GM19240 (cell line): ENCODE data around the gene MOB1A.
"Not testable (repeated sequence)": the region's sequence is repeated elsewhere in the genome, so short reads cannot be mapped to it uniquely, and the experiment has no call there.

Source experiments
- DNase-seq: peaks from one replicate; pipeline ENCODE4 v3.0.0; 2011; ENCODE audit warnings: low spot score; ENCODE audit not compliant: insufficient read length

The MOB1A gene

DNA sequence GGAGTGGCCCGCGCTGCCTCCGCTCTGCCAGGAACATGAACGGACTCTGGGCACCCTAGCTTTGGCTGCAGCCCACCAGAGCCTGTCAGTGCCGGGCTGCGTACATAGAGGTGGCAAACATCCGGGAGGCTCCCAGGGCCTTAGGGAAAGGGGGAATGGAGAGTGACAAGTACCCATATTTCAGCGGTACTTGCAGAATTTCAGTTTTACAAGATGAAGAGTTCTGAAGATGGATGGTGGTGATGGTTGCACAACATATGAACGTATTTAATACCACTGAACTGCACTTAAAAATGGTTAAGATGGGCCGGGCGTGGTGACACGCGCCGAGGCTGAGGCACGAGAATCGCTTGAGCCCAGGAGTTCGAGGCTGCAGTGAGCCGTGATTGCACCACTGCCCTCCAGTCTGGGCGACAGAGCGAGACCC, 20.6 kb upstream of the MOB1A start:
- DNase-seq, result no peak

DNA sequence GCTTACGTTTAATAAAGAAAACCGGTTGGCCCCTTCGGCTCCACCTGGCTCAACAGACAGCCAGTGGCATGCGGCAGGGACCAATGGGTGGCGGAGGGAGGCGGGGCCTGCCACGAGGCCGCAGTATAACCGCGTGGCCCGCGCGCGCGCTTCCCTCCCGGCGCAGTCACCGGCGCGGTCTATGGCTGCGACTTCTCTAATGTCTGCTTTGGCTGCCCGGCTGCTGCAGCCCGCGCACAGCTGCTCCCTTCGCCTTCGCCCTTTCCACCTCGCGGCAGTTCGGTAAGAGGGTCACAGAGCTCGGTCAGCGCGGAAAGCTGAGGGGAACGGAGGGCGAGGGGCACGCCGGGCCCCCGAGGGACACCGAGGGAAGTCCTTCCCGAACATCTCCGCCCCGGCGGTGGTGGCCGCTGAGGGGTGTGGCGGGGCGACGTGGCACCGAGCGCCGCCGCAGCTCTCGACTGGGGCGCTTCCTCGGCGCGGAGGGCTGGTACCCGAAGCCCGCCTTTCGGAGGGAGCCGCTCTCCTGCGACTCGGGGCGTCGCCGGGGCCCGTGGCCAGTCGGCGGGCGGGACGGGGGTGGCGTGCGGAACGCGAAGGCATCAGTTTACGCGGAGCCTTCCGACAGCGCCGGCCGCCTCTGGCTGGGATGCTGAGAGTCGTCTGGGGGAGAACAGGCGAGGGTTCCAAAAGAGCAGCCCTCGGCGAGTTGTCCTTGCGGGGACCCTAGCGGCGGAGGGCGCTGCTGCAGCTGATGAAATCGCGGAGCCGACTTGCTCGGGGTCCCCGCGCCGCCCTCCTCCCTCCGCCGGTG, 20.0 kb upstream of the MOB1A start, which contains the start of gene MTHFD2:
Gene MTHFD2, plus strand, starts transcription at position 155 of the 814 bp plus-strand sequence. Its CDS starts 27 bp downstream, at position 182.
- peak; percentile 77 for DNase-seq

- no peak for DNase-seq
Observed at GRCh38 chr2:74198023-74198460, 19.4 kb upstream of the MOB1A start.

DNA sequence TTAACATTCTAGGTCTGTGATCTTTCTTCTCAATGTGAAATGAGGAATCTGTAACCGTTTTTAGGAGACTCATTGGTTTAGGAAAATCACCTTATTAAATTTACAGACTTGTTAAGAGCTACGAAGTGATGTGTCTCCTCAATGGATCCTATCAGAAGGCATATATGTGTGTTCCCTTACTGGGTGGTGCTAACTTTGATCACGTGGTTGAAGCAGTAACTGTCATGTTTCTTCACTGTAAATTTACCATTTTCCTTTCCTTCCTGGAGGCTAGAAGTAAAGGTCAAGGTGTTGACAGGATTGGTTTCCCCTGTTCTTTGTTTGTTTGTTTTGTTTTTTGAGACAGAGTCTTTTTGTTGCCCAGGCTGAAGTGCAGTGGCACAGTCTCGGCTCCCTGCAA, 18.4 kb upstream of the MOB1A start:
- DNase-seq, result no peak

DNA sequence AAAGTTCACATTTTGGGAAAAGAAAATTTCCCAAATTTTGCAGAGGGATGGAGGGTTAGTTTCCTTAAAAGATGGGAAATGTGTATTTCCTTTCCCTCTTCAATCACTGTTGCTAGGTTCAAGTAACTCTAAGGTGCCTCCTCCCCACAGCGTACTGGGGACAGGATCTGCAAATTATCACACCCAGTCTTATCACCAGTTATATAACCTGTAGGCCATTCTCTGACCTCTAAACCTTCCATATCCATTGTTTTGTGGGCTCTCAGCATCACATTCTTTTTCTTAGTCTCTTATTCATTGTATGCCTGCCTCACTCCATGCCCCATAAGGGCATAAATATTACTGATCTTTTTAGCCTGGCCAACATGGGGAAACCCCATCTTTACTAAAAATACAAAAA, 16.1 kb upstream of the MOB1A start:
- DNase-seq, result no peak

DNA sequence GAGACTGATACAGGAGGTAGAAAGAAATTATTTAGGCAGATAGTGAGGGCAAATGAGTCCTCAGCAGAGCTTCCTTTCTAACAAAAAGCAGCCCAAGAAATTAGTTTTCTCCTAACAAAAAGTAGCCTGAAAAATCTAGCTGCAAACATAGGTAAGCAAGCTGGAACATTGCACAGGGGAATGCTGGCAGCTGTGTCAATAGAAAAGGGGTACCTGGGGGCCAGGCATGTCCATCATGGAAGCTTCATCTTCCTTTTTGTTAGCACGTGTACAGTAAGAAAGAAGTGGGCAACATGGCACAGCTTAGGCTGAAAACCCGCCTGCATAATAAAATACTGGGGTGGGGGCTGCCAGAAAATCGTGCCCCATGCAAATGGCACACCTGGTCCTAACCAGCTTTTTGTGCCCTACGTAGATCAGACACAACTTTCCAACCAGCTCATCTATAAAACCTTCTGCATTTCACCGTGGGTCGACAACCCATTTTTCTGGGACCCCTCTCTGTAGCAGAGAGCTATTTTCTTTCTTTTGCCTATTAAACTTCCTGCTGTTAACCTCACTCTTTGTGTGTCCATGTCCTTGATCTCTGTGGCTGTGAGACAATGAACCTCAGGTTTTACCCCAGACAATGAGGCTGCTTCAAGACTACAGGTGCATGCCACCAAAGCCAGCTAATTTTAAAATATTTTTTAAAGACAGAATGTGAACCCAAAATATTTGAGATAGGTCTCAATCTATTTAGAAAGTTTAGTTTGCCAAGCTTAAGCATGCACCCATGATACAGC, 13.1 kb upstream of the MOB1A start:
- DNase-seq, result no peak

DNA sequence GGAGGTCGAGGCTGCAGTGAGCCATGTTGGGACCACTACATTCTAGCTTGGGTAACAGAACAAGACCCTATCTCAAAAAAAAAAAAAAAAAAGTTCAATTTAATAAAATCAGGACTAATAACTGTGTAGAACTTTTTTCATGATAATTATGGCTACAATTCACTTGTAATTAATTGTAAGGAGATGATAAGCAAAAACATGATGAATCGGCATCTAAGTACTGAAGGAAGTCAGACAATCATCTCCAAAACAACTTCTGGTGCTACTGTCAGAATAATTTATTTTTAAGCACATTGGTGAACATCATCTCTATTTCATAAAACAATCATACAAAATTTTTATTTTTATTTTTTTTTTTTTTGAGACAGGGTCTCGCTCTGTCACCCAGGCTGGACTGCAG, 10.0 kb upstream of the MOB1A start:
- no peak for DNase-seq

GRCh38 chr2:74188018-74188601, 9.4 kb upstream of the MOB1A start:
- DNase-seq, result no peak

DNA sequence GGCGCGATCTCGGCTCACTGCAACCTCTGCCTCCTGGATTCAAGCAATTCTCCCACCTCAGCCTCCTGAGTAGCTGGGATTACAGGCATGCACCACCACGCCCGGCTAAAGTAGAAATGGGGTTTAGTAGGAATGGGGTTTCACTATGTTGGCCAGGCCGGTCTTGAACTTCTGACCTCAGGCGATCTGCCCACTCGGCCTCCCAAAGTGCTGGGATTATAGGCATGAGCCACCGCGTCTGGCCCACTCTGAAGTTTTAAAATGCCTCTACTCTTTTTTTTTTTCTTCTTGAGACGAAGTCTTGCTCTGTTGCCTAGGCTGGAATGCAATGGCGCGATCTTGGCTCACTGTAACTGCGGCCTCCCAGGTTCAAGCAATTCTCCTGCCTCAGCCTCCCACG, 8.0 kb upstream of the MOB1A start:
- not testable (repeated sequence) for DNase-seq

DNA sequence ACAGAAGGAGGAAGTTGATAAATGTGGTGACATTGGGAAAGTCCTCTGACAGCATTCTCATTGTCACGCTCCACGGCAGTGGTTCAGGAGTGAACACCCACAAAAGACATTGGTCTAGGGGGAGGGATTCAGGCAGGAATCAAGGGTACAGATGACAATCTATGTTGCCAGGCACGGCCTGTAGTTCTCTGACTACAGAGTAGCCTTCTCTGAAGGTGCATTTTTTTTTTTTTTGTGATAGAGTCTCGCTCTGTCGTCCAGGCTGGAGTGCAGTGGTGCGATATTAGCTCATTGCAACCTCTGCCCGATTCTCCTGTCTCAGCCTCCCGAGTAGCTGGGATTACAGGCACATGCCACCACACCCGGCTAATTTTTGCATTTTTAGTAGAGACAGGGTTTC, 7.4 kb upstream of the MOB1A start:
- no peak for DNase-seq

GRCh38 chr2:74183878-74184277, 5.2 kb upstream of the MOB1A start:
- DNase-seq, result no peak

- no peak for DNase-seq
Observed at GRCh38 chr2:74181739-74182138, 3.1 kb upstream of the MOB1A start.

- DNase-seq, result no peak
Observed at GRCh38 chr2:74179063-74179865, 585 bp upstream of the MOB1A start.

DNA sequence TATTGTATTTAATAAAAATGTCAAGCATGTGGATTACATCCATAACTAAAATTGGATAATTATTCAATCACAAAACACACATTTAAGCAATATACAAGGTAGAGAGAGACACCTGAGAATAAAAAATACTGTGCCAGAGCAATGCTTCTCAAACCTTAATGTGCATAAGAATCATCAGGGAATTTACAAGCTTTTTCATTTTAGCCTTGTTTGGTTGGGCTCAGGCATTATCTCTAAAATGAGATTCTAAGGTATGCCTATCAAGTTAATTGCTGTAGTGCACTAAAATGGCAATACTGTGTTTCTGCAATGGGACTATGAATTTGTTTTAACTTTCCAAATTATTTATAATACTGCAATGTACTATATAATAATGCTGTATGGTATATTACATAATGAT, 983 bp downstream of the MOB1A start:
- no peak for DNase-seq

- no peak for DNase-seq
Observed at GRCh38 chr2:74174909-74175308, 3.8 kb downstream of the MOB1A start.

DNA sequence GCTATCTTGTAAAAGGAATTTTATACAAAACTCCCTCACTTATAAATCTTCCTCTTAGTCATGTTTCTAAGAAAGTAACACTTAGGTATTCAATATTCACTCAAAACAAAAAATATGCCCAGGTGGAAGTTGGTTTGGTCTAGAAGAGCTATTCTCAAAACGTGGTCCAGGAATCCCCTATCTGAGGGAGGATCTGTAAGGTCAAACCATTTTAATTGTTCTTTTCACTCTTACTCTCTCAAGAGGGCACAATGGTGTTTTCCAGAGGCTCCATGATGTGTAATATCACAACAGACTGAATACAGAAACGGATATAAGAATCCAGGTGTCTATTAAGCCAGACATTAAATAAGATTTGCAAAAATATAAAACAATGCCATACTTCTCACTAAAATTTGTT, 9.9 kb downstream of the MOB1A start:
- no peak for DNase-seq

- DNase-seq, result no peak
Observed at GRCh38 chr2:74164761-74165160, 13.9 kb downstream of the MOB1A start.

- no peak for DNase-seq
Observed at GRCh38 chr2:74162951-74163350, 15.7 kb downstream of the MOB1A start.

GRCh38 chr2:74155830-74156229, 22.8 kb downstream of the MOB1A start:
- DNase-seq, result no peak

GRCh38 chr2:74152954-74153353, 25.7 kb downstream of the MOB1A start:
- DNase-seq, result no peak

DNA sequence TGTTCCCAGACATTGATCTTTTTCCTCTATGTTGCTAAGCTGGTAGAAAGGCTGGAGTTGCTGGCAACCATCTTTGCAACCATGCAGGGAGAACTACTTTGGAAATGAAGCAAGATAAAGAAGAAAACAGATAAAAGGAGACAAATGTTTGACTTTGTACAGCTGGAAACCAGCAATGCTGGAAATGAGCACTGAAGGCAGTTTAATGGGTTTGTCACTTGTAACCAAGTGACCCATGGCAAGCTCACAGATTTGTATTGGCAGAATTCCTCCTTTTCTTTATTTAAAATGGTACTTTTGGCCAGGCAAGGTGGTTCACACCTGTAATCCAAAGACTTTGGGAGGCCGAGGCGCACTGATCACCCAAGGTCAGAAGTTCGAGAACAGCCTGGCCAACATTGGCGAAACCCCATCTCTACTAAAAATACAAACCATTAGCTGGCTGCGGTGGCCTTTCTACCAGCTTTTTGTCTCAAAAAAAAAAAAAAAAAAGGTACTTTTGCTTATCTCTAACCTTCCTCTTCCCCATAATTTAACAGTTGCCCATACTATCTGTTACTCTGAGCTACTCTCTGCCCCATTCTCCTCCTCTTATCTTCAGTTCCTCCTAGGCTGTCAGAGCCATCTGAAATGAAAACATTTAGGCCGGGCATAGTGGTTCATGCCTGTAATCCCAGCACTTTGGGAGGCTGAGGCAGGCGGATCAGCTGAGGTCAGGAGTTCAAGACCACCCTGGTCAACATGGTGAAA, 28.9 kb downstream of the MOB1A start:
- DNase-seq, result no peak
